ENCODE measurements around the gene IGFBP4. TPM values are rescaled to one million over a fixed set of nuclear protein-coding genes. Genes with fewer than 3 reads are reported as not detected.

The IGFBP4 gene
- total and polyA plus RNA-seq, 2 of the 13 experiments (the other 11 are each of a cell fraction or from before 2014, with no cell fraction given), result 4.1 to 49.0 TPM

- TF ChIP-seq HMGXB4 (CRISPR knock-in tag; IDR thresholded peaks at IDR 0.05; ENCODE audit: borderline replicate concordance in 1 of 2, low read depth in 1 of 2), result peak; percentile 31 to 61; a peak in 1 of 4 replicates
- TF ChIP-seq KDM1A (CRISPR knock-in tag; IDR thresholded peaks at IDR 0.05), result peak; percentile 68
- TF ChIP-seq MAX (IDR thresholded peaks at IDR 0.05), result peak; percentile 92
- peak; percentile 86 for TF ChIP-seq NR2F2 (IDR thresholded peaks at IDR 0.05; ENCODE audit: borderline replicate concordance, low read depth)
- peak; percentile 96 for TF ChIP-seq ERF (CRISPR knock-in tag; IDR thresholded peaks at IDR 0.05)
- no peak for TF ChIP-seq USF2 (IDR thresholded peaks at IDR 0.05; ENCODE audit: low read depth, low read length)
- no peak for TF ChIP-seq USF2 (CRISPR knock-in tag; IDR thresholded peaks at IDR 0.05; ENCODE audit: borderline replicate concordance)
- no peak for TF ChIP-seq CREB3 (CRISPR knock-in tag; IDR thresholded peaks at IDR 0.05)
- TF ChIP-seq ZBTB3 (CRISPR knock-in tag; IDR thresholded peaks at IDR 0.05; ENCODE audit: borderline replicate concordance, low read depth), result no peak; the same call in 1 of the 2 replicates
- no peak for TF ChIP-seq ZNF496 (CRISPR knock-in tag; IDR thresholded peaks at IDR 0.05; ENCODE audit: insufficient replicate concordance)
- TF ChIP-seq NFKBIZ (CRISPR knock-in tag; IDR thresholded peaks at IDR 0.05), result no peak; the same call in 1 of the 2 replicates
- no peak for TF ChIP-seq ZNF660 (CRISPR knock-in tag; IDR thresholded peaks at IDR 0.05; ENCODE audit: borderline replicate concordance, low read depth)
- no peak for TF ChIP-seq ISX (CRISPR knock-in tag; conservative IDR thresholded peaks at IDR 0.05)
- TF ChIP-seq AKNA (CRISPR knock-in tag; IDR thresholded peaks at IDR 0.05; ENCODE audit: borderline replicate concordance), result no peak
- no peak for TF ChIP-seq PHB2 (IDR thresholded peaks at IDR 0.05; ENCODE audit: partially characterized antibody)
- TF ChIP-seq NR0B2 (CRISPR knock-in tag; IDR thresholded peaks at IDR 0.05), result no peak
- no peak for TF ChIP-seq ZNF432 (CRISPR knock-in tag; IDR thresholded peaks at IDR 0.05; ENCODE audit: borderline replicate concordance)
- TF ChIP-seq ZNF33A (CRISPR knock-in tag; IDR thresholded peaks at IDR 0.05; ENCODE audit: borderline replicate concordance), result no peak
Observed at GRCh38 chr17:40419559-40420331, 23.5 kb upstream of the IGFBP4 start (continued).

Measured in HepG2 (cell line).